GM19455 (cell line): ENCODE results near the gene SLC52A1.
A peak's percentile ranks its signal among the peaks of the same experiment; 100 is the strongest.
"Not testable (repeated sequence)": the region's sequence is repeated elsewhere in the genome, so short reads cannot be mapped to it uniquely, and the experiment has no call there.

ENCODE experiments used
- ATAC-seq: cut with Tn5 transposase; IDR thresholded peaks from one replicate; pipeline ENCODE4 v1.9.1; 2021; ENCODE audit not compliant: unreplicated experiment

The SLC52A1 gene

GRCh38 chr17:5035315-5035714 lies at the start of gene SLC52A1:
SLC52A1 (minus strand) TSS chr17:5035426; CDS start chr17:5034606, 820 bp downstream.
- ATAC-seq, result no peak

- no peak for ATAC-seq
Measured at GRCh38 chr17:5080591-5080990, 45.4 kb upstream of the SLC52A1 start.

GRCh38 chr17:5078106-5079028 lies 43.1 kb upstream of the SLC52A1 start, which contains the start of gene ZFP3:
ZFP3 (plus strand) TSS chr17:5078467; CDS start chr17:5091505, 13,038 bp downstream.
- ATAC-seq, result peak; percentile 82

GRCh38 chr17:5077781-5078105 lies 42.5 kb upstream of the SLC52A1 start:
- no peak for ATAC-seq

- not testable (repeated sequence) for ATAC-seq
Measured at GRCh38 chr17:5077275-5077674, 42.0 kb upstream of the SLC52A1 start.

- ATAC-seq, result not testable (repeated sequence)
Measured at GRCh38 chr17:5075472-5075871, 40.2 kb upstream of the SLC52A1 start.

GRCh38 chr17:5069724-5070123 lies 34.5 kb upstream of the SLC52A1 start:
- ATAC-seq, result no peak

- no peak for ATAC-seq
Measured at GRCh38 chr17:5068236-5068635, 33.0 kb upstream of the SLC52A1 start.

GRCh38 chr17:5065227-5065744 lies 30.1 kb upstream of the SLC52A1 start:
- no peak for ATAC-seq

- ATAC-seq, result no peak
Measured at GRCh38 chr17:5055543-5055942, 20.3 kb upstream of the SLC52A1 start.

GRCh38 chr17:5050278-5050677 lies 15.1 kb upstream of the SLC52A1 start:
- no peak for ATAC-seq

GRCh38 chr17:5049314-5049841 lies 14.2 kb upstream of the SLC52A1 start:
- ATAC-seq, result no peak

GRCh38 chr17:5047446-5047845 lies 12.2 kb upstream of the SLC52A1 start:
- no peak for ATAC-seq

- no peak for ATAC-seq
Measured at GRCh38 chr17:5045496-5045895, 10.3 kb upstream of the SLC52A1 start.

GRCh38 chr17:5044630-5045029 lies 9.4 kb upstream of the SLC52A1 start:
- no peak for ATAC-seq

GRCh38 chr17:5043524-5043923 lies 8.3 kb upstream of the SLC52A1 start:
- no peak for ATAC-seq

- ATAC-seq, result no peak
Measured at GRCh38 chr17:5042157-5043022, 7.2 kb upstream of the SLC52A1 start.

- no peak for ATAC-seq
Measured at GRCh38 chr17:5034651-5035050, 575 bp downstream of the SLC52A1 start.

GRCh38 chr17:5034063-5034462 lies 1.2 kb downstream of the SLC52A1 start:
- no peak for ATAC-seq

GRCh38 chr17:5033352-5034015 lies 1.7 kb downstream of the SLC52A1 start:
- no peak for ATAC-seq

- ATAC-seq, result no peak
Measured at GRCh38 chr17:5032865-5033264, 2.4 kb downstream of the SLC52A1 start.
